K562 (cell line): ENCODE measurements around the gene HMCN2. TPM values are rescaled to one million over a fixed set of nuclear protein-coding genes. Genes with fewer than 3 reads are reported as not detected.

ENCODE experiments used
- ATAC-seq: fragments of 200-7000 bp; cut with Tn5 transposase; 3 replicates; pipeline ENCODE4 v1.9.1; 2020; ENCODE audit warnings: moderate library complexity
- BruUV-seq: library from RNA; stranded (reverse); fragments of 400-500 nt; replicated peaks from 2 replicates; lab custom pipeline; 2021; lab: Mats Ljungman, UMichigan
- CTCF ChIA-PET: fragments of 300-600 bp; formaldehyde crosslinking; extraction: SDS; loops from one replicate; lab custom pipeline; 2021; ENCODE audit warnings: low intra/inter-chr PET ratio; lab: Yijun Ruan, JAX
- POLR2A ChIA-PET: fragments of 300-600, 350-650 bp; sonication (Branson Sonifier 250); formaldehyde crosslinking; extraction: SDS; loops from one replicate; lab custom pipeline; 2021; ENCODE audit warnings: antibody characterized with exemption, inconsistent platforms; lab: Yijun Ruan, JAX
- DNase-seq, 4 experiments: peaks; one replicate each; pipeline versions ENCODE4 v3.0.0 to v3.0.0-alpha.2; 2011 to 2018; ENCODE audit warnings: low spot score in 3 of 4, mixed read lengths in 3 of 4; ENCODE audit errors: extremely low read depth in 1 of 4
- FAIRE-seq: peaks from 2 replicates; lab custom pipeline; 2011; peaks lifted over from hg19 to GRCh38; lab: Jason Lieb, UNC
- H2AFZ ChIP-seq: 2 replicates; pipeline ENCODE4 v1.6.0; 2011; ENCODE audit warnings: low read depth, low read length, control low read depth, inconsistent platforms
- H3K27ac ChIP-seq: fragments of 200-600 bp; 3 replicates; pipeline ENCODE4 v1.8.0; 2011; ENCODE audit warnings: low read depth, mild to moderate bottlenecking, control low read depth, inconsistent platforms, low read length, moderate library complexity, mixed read lengths; ENCODE audit errors: extremely low read depth
- H3K27me3 ChIP-seq, 2 experiments: fragments of 300-600 bp in 1 of 2; 2 replicates in 1 of 2; 3 replicates in 1 of 2; pipeline versions ENCODE4 v1.6.0 to v1.8.0; 2011; ENCODE audit warnings: inconsistent platforms in 2 of 2, low read length in 2 of 2, mild to moderate bottlenecking in 1 of 2, mixed read lengths in 1 of 2, moderate library complexity in 1 of 2; ENCODE audit not compliant: control insufficient read depth in 2 of 2, insufficient read depth in 2 of 2
- H3K36me3 ChIP-seq: fragments of 300-600 bp; 3 replicates; pipeline ENCODE4 v1.8.0; 2011; ENCODE audit warnings: mild to moderate bottlenecking, low read length, inconsistent platforms; ENCODE audit not compliant: control insufficient read depth, insufficient read depth
- H3K4me1 ChIP-seq, 2 experiments: fragments of 200-600 bp in 1 of 2; replicated peaks in 1 of 2; 2 replicates in 1 of 2; 3 replicates in 1 of 2; pipeline versions ENCODE4 v1.5.1 to v1.8.0; 2011; ENCODE audit warnings: inconsistent platforms in 2 of 2, low read length in 2 of 2, mild to moderate bottlenecking in 1 of 2, mixed read lengths in 1 of 2, moderate library complexity in 1 of 2; ENCODE audit not compliant: control insufficient read depth in 2 of 2, insufficient read depth in 2 of 2
- H3K4me2 ChIP-seq: 2 replicates; pipeline ENCODE4 v1.6.1; 2011; ENCODE audit warnings: low read length, control low read depth, inconsistent platforms, mixed read lengths; ENCODE audit not compliant: insufficient read depth
- H3K4me3 ChIP-seq: fragments of 200-600 bp; sonication (generic), shearing (Covaris generic); 2 replicates; pipeline ENCODE4 v1.5.1; 2016; ENCODE audit warnings: control low read depth, inconsistent platforms
- H3K79me2 ChIP-seq: fragments of 200-600 bp; 3 replicates; pipeline ENCODE4 v1.8.0; 2011; ENCODE audit warnings: low read length, inconsistent platforms; ENCODE audit not compliant: control insufficient read depth, insufficient read depth
- H3K9ac ChIP-seq, 2 experiments: 2 replicates each; pipeline versions ENCODE4 v1.6.0 to v1.6.1; 2011; ENCODE audit warnings: low read depth in 2 of 2, low read length in 2 of 2, control low read depth in 1 of 2, inconsistent platforms in 1 of 2, mild to moderate bottlenecking in 1 of 2, mixed read lengths in 1 of 2; ENCODE audit not compliant: insufficient read depth in 1 of 2
- H3K9me1 ChIP-seq: one replicate; pipeline ENCODE4 v1.6.0; 2011; ENCODE audit warnings: inconsistent platforms, mild to moderate bottlenecking, low read length, moderate library complexity; ENCODE audit not compliant: control insufficient read depth, insufficient read depth
- H3K9me3 ChIP-seq: replicated peaks from 2 replicates; pipeline ENCODE4 v1.5.1; 2011; ENCODE audit warnings: low read depth, low read length, inconsistent platforms; ENCODE audit not compliant: control insufficient read depth, insufficient read depth
- H4K20me1 ChIP-seq: replicated peaks from 2 replicates; pipeline ENCODE4 v1.6.1; 2011; ENCODE audit warnings: low read length, inconsistent platforms, mixed read lengths; ENCODE audit not compliant: control insufficient read depth, insufficient read depth
- ATF7 ChIP-seq: fragments of 450-650 bp; IDR thresholded peaks from 2 replicates; pipeline ENCODE4 v1.7.1; 2014; ENCODE audit warnings: mild to moderate bottlenecking, moderate library complexity
- DACH1 ChIP-seq: fragments of 450-650 bp; IDR thresholded peaks from 2 replicates; pipeline ENCODE4 v1.6.1; 2018; ENCODE audit not compliant: partially characterized antibody
- ETV1 ChIP-seq: fragments of 450-650 bp; conservative IDR thresholded peaks from 2 replicates; pipeline ENCODE4 v1.6.1; 2016; ENCODE audit warnings: missing genetic modification characterization, control low read depth, low read depth, missing compliant biosample characterization
- FOXP4 ChIP-seq: sonication (generic); formaldehyde crosslinking; IDR thresholded peaks from 2 replicates; pipeline ENCODE4 v1.8.0; 2022; ENCODE audit warnings: mild to moderate bottlenecking, missing genetic modification reagents, borderline replicate concordance
- GTF2A2 ChIP-seq: IDR thresholded peaks from 2 replicates; pipeline ENCODE4 v1.6.1; 2016; ENCODE audit warnings: mild to moderate bottlenecking, missing genetic modification characterization, missing compliant biosample characterization
- HMBOX1 ChIP-seq: sonication (generic); IDR thresholded peaks from 2 replicates; pipeline ENCODE4 v1.6.1; 2016
- MIER1 ChIP-seq: fragments of 450-650 bp; IDR thresholded peaks from 2 replicates; pipeline ENCODE4 v1.6.1; 2016; ENCODE audit warnings: antibody characterized with exemption, mild to moderate bottlenecking, low read depth
- NCOR1 ChIP-seq: fragments of 450-650 bp; IDR thresholded peaks from 2 replicates; pipeline ENCODE4 v1.6.1; 2016; ENCODE audit warnings: mild to moderate bottlenecking, moderate library complexity
- SMAD2 ChIP-seq: fragments of 150-350 bp; IDR thresholded peaks from 2 replicates; pipeline ENCODE4 v1.6.1; 2014; ENCODE audit warnings: low read depth, mild to moderate bottlenecking, low read length
- U2AF1 ChIP-seq: fragments of 200-400 bp; formaldehyde crosslinking; optimal IDR thresholded peaks from 2 replicates; pipeline ENCODE3; 2017; ENCODE audit warnings: mild to moderate bottlenecking, low read depth, low read length, moderate library complexity
- USF2 ChIP-seq: sonication (generic); formaldehyde crosslinking; IDR thresholded peaks from 2 replicates; pipeline ENCODE4 v1.5.0; 2020; ENCODE audit warnings: missing genetic modification reagents
- ZFX ChIP-seq: sonication (generic); formaldehyde crosslinking; IDR thresholded peaks from 2 replicates; pipeline ENCODE4 v1.8.0; 2022; ENCODE audit warnings: mild to moderate bottlenecking, missing genetic modification reagents, moderate library complexity
- ZNF124 ChIP-seq: sonication (generic); formaldehyde crosslinking; IDR thresholded peaks from 2 replicates; pipeline ENCODE4 v1.8.1; 2022; ENCODE audit warnings: missing genetic modification reagents
- ZNF785 ChIP-seq: fragments of 250-450 bp; sonication (Bioruptor Pico); IDR thresholded peaks from 2 replicates; pipeline ENCODE4 v1.4.0; 2020; ENCODE audit warnings: mild to moderate bottlenecking
- WGBS: fragments of 100-300 bp; shearing (Covaris generic); methylation state at CpG from one replicate; pipeline ENCODE4 v1.1.6; 2016; ENCODE audit warnings: low coverage, mixed read lengths; ENCODE audit not compliant: insufficient coverage; ENCODE audit errors: missing lambda C conversion rate; 5-methylcytosine and 5-hydroxymethylcytosine counted together
- in situ Hi-C: fragments of 300-500 bp; cut with MboI; formaldehyde crosslinking; loops from 4 replicates; pipeline ENCODE4 v1.15.0; 2018; ENCODE audit warnings: inconsistent platforms, mixed read lengths
- intact Hi-C: fragments of 100-400 bp; cut with micrococcal nuclease; formaldehyde crosslinking; loops from 2 replicates; pipeline ENCODE4 v1.14.2; 2022
- polyA plus RNA-seq, 8 experiments: library from polyadenylated mRNA; depleted of rRNA in 4 of 8; stranded (reverse) in 5 of 8; unstranded in 3 of 8; fragments of >200 nt; fragmentation: Nextera tagmentation in 2 of 8; fragmentation: Illumina TruSeq in 1 of 8; extraction: Ambion mirVana in 2 of 8; extraction: Trizol in 1 of 8; gene quantifications; 2 replicates each; pipeline versions ENCODE4 v1.2.1 to v1.2.3, GENCODE V29; 2011 to 2014; ENCODE audit warnings: inconsistent platforms in 1 of 8, missing spikeins in 1 of 8
- total RNA-seq, 7 experiments: library from RNA; depleted of rRNA in 6 of 7; stranded (reverse); fragments of >200 nt in 6 of 7; fragmentation: Illumina TruSeq in 2 of 7; extraction: Trizol in 2 of 7; gene quantifications; 2 replicates each; pipeline versions ENCODE4 v1.2.1 to v1.2.3, GENCODE V29; 2011 to 2021; ENCODE audit warnings: low replicate concordance in 1 of 7

The HMCN2 gene
- total and polyA plus RNA-seq, 9 of the 15 experiments (the other 6 are each of a cell fraction or from before 2014, with no cell fraction given) = 0.01 TPM; not detected in 8

- DNase-seq (no peak), ATAC-seq (no peak), FAIRE-seq (no peak)
- in situ Hi-C loops = no loop called here
- peaks cover 10% of the 10 kb centered on the region for H4K20me1 ChIP-seq
- WGBS = 77% methylated on average over 15 of the region's 16 CpGs
- peak overlapping the region in 1 of 2 experiments; percentile 35; a peak in 2 of 4 replicates for H3K9ac ChIP-seq
- H3K4me2 ChIP-seq = no peak overlapping the region
- H3K4me3 ChIP-seq = no peak overlapping the region
- H3K27me3 ChIP-seq = no peaks in the 10 kb centered on the region
- intact Hi-C loops = no loop called here
- no peak overlapping the region for H3K27ac ChIP-seq
- H3K36me3 ChIP-seq = peaks cover 9% of the 10 kb centered on the region; the same call in 2 of the 3 replicates
- H2AFZ ChIP-seq = no peak overlapping the region
- H3K79me2 ChIP-seq = no peaks in the 10 kb centered on the region
- TF ChIP-seq NCOR1 (no peak), ZFX (CRISPR knock-in tag) (0 out of 2 replicates have a peak, but pooled peaks have one; percentile 18)
- ChIA-PET CTCF (no interaction called here), POLR2A (no interaction called here)
- peaks cover 3% of the 10 kb centered on the region for H3K9me1 ChIP-seq
- H3K9me3 ChIP-seq = no peaks in the 10 kb centered on the region
- BruUV-seq = no TSS peak
- H3K4me1 ChIP-seq = peaks cover 1 to 21% of the 10 kb centered on the region in 2 experiments
Measured at GRCh38 chr9:130219661-130220096, 45.9 kb upstream of the HMCN2 start.

GRCh38 chr9:130220352-130220751 is 45.2 kb upstream of the HMCN2 start:
- H3K4me2 ChIP-seq = no peak overlapping the region
- POLR2A ChIA-PET = no interaction called here
- no peak overlapping the region for H3K4me3 ChIP-seq
- DNase-seq (no peak), ATAC-seq (peak; percentile 73)
- H4K20me1 ChIP-seq = peaks cover 3% of the 10 kb centered on the region; the same call in 1 of the 2 replicates
- H3K9ac ChIP-seq = no peak overlapping the region
- H3K9me1 ChIP-seq = peaks cover 3% of the 10 kb centered on the region
- in situ Hi-C loops = no loop called here
- TF ChIP-seq USF2 (CRISPR knock-in tag) (no peak), ZNF785 (CRISPR knock-in tag) (no peak), HMBOX1 (no peak), ETV1 (tag) (no peak), U2AF1 (no peak), MIER1 (no peak), ZNF124 (CRISPR knock-in tag) (no peak), GTF2A2 (no peak), DACH1 (no peak), ATF7 (no peak), FOXP4 (CRISPR knock-in tag) (no peak), SMAD2 (no peak)
- TF ChIP-seq, all 486 proteins: peak for 0
- WGBS = 54% methylated on average over 5 of the region's 9 CpGs
- intact Hi-C loops = no loop called here
- Histone ChIP-seq H3K4me1 (peaks cover 0 to 15% of the 10 kb centered on the region in 2 experiments; a peak in 2 of 5 replicates), H3K36me3 (peaks cover 9% of the 10 kb centered on the region; the same call in 2 of the 3 replicates), H3K9me3 (no peaks in the 10 kb centered on the region), H3K79me2 (no peaks in the 10 kb centered on the region), H3K27me3 (no peaks in the 10 kb centered on the region), H3K27ac (no peak overlapping the region), H2AFZ (no peak overlapping the region)
- CTCF ChIA-PET = no interaction called here
- no TSS peak for BruUV-seq
- no peak for FAIRE-seq
